A549 (cell line): ENCODE results near the gene LSS.

Experiments
- CEBPB ChIP-seq, 2 experiments: fragments of >200 bp in 1 of 2; sonication (Bioruptor Twin) in 1 of 2; formaldehyde crosslinking in 1 of 2; IDR thresholded peaks; 2 replicates each; pipeline ENCODE4 v1.6.1; 2012 to 2016
- CTCF ChIP-seq: fragments of >200 bp; sonication (Bioruptor Twin); formaldehyde crosslinking; IDR thresholded peaks from 3 replicates; pipeline ENCODE4 v1.5.1; 2016

- TF ChIP-seq CTCF: no peak
- TF ChIP-seq CEBPB (IDR thresholded peaks at IDR 0.05): no peak
Measured at GRCh38 chr21:46222436-46223116, 6.0 kb downstream of the LSS start.
